Osteoblast (primary cell): ENCODE measurements around the gene TYRO3. TPM values are rescaled to one million over a fixed set of nuclear protein-coding genes. Genes with fewer than 3 reads are reported as not detected.
A peak's percentile ranks its signal among the peaks of the same experiment; 100 is the strongest.

Experiments
- DNase-seq: peaks from one replicate; pipeline ENCODE4 v3.0.0; 2011; ENCODE audit warnings: low spot score, mixed read lengths; ENCODE audit not compliant: insufficient read length; ENCODE audit errors: missing footprints
- H2AFZ ChIP-seq: 2 replicates; pipeline ENCODE4 v1.6.0; 2011; ENCODE audit warnings: mild to moderate bottlenecking, low read length
- H3K27ac ChIP-seq: 2 replicates; pipeline ENCODE4 v1.5.1; 2011; ENCODE audit warnings: mild to moderate bottlenecking, low read depth, low read length, moderate library complexity
- H3K27me3 ChIP-seq: 2 replicates; pipeline ENCODE4 v1.6.0; 2012; ENCODE audit warnings: mild to moderate bottlenecking, control low read depth, inconsistent platforms, low read length, moderate library complexity; ENCODE audit not compliant: insufficient read depth
- H3K36me3 ChIP-seq: 2 replicates; pipeline ENCODE4 v1.5.1; 2011; ENCODE audit warnings: mild to moderate bottlenecking, low read length, control low read depth, moderate library complexity; ENCODE audit not compliant: insufficient read depth
- H3K4me1 ChIP-seq: 2 replicates; pipeline ENCODE4 v1.5.1; 2011; ENCODE audit warnings: mild to moderate bottlenecking, low read length, control low read depth, moderate library complexity; ENCODE audit not compliant: insufficient read depth
- H3K4me2 ChIP-seq: 2 replicates; pipeline ENCODE4 v1.6.0; 2011; ENCODE audit warnings: mild to moderate bottlenecking, low read length; ENCODE audit not compliant: insufficient read depth
- H3K4me3 ChIP-seq: fragments of 200-600 bp; sonication (generic); 3 replicates; pipeline ENCODE4 v1.5.1; 2012; ENCODE audit warnings: mild to moderate bottlenecking, low read length, inconsistent platforms; ENCODE audit not compliant: insufficient read depth
- H3K79me2 ChIP-seq: 2 replicates; pipeline ENCODE4 v1.6.0; 2012; ENCODE audit warnings: mild to moderate bottlenecking, low read length, control low read depth, inconsistent platforms; ENCODE audit not compliant: insufficient read depth
- H3K9me3 ChIP-seq: 2 replicates; pipeline ENCODE4 v1.5.1; 2011; ENCODE audit warnings: low read depth, low read length, control low read depth
- H4K20me1 ChIP-seq: 2 replicates; pipeline ENCODE4 v1.6.0; 2012; ENCODE audit warnings: mild to moderate bottlenecking, low read length, control low read depth; ENCODE audit not compliant: insufficient read depth
- total RNA-seq: library from RNA; depleted of rRNA; stranded (reverse); fragments of >200 nt; gene quantifications from 2 replicates; pipeline ENCODE4 v1.2.3, GENCODE V29; 2012
- TF ChIP-seq, protein P1 (sequence below): IDR thresholded peaks from 2 replicates; pipeline ENCODE4 v1.5.1; 2011; ENCODE audit warnings: mild to moderate bottlenecking, low read depth, low read length, moderate library complexity; ENCODE audit errors: extremely low read depth

The TYRO3 gene
- total RNA-seq, 1 donor, result 6.2 TPM

DNA sequence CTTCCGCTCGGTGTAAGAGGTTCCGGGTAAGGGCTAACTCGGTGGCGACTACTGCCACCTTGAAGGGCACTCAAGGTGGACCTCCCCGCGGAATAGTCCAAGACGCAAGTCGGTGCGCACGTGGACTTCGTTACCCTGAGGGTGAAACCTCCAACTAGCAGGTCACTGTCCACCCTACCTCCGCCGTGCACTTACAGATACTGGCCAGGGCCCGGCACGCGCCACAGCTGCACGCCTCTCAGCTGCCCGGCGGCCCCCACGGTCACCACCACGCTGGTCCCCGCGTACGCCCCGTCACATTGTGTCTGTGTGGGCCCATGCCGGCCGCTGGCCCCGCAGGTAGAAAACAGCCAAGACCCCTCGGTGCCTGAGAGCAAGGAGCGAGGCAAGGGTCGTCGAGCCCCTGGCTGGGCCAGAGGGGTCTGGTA lies 46.5 kb upstream of the TYRO3 start:
- no peak overlapping the region for H3K4me3 ChIP-seq
- H3K36me3 ChIP-seq, result no peaks in the 10 kb centered on the region
- H3K4me1 ChIP-seq, result peaks cover 8% of the 10 kb centered on the region
- no peak overlapping the region for H3K27ac ChIP-seq
- H3K79me2 ChIP-seq, result no peaks in the 10 kb centered on the region
- H4K20me1 ChIP-seq, result no peaks in the 10 kb centered on the region
- H3K9me3 ChIP-seq, result no peaks in the 10 kb centered on the region
- peak overlapping the region; percentile 60 for H3K4me2 ChIP-seq
- DNase-seq, result peak; percentile 73
- TF ChIP-seq, protein P1, sequence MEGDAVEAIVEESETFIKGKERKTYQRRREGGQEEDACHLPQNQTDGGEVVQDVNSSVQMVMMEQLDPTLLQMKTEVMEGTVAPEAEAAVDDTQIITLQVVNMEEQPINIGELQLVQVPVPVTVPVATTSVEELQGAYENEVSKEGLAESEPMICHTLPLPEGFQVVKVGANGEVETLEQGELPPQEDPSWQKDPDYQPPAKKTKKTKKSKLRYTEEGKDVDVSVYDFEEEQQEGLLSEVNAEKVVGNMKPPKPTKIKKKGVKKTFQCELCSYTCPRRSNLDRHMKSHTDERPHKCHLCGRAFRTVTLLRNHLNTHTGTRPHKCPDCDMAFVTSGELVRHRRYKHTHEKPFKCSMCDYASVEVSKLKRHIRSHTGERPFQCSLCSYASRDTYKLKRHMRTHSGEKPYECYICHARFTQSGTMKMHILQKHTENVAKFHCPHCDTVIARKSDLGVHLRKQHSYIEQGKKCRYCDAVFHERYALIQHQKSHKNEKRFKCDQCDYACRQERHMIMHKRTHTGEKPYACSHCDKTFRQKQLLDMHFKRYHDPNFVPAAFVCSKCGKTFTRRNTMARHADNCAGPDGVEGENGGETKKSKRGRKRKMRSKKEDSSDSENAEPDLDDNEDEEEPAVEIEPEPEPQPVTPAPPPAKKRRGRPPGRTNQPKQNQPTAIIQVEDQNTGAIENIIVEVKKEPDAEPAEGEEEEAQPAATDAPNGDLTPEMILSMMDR, result no peak
- H2AFZ ChIP-seq, result no peak overlapping the region
- peaks cover 41% of the 10 kb centered on the region for H3K27me3 ChIP-seq

DNA sequence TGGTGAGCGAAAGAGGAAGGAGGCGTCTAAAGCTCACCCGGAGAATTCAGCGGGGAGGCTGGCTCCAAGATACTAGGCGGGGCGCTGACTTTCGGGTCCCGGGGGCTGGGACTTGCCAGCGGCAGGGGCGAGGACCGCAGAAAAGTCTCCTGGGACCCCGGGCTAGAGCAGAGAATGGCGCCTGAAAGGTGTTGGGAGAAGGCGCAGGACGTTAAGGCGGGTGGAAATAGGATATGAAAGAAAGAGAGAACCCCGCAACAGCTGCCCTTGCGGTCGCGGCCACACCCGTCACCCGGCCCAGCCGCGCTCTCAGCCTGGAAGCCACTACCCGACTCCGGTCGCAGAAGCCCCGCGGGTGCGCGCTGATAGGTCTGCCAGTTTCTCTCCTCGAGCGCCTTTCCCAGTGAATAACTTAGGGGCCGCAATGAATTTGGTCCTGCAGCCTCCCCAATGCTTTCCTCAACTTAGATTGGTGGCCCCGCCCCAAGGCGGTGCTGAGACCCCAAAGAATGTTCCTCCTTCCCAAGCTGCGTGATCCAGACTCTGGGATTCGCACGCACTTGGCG lies 46.0 kb upstream of the TYRO3 start:
- H3K4me2 ChIP-seq, result peak overlapping the region; percentile 60
- TF ChIP-seq, protein P1, result no peak
- H3K9me3 ChIP-seq, result no peaks in the 10 kb centered on the region
- no peak overlapping the region for H3K27ac ChIP-seq
- peak overlapping the region; percentile 39 for H3K4me3 ChIP-seq
- no peaks in the 10 kb centered on the region for H3K79me2 ChIP-seq
- peaks cover 8% of the 10 kb centered on the region for H3K4me1 ChIP-seq
- peaks cover 36% of the 10 kb centered on the region for H3K27me3 ChIP-seq
- no peaks in the 10 kb centered on the region for H4K20me1 ChIP-seq
- peaks cover 3% of the 10 kb centered on the region for H3K36me3 ChIP-seq
- DNase-seq, result peak; percentile 91
- no peak overlapping the region for H2AFZ ChIP-seq

DNA sequence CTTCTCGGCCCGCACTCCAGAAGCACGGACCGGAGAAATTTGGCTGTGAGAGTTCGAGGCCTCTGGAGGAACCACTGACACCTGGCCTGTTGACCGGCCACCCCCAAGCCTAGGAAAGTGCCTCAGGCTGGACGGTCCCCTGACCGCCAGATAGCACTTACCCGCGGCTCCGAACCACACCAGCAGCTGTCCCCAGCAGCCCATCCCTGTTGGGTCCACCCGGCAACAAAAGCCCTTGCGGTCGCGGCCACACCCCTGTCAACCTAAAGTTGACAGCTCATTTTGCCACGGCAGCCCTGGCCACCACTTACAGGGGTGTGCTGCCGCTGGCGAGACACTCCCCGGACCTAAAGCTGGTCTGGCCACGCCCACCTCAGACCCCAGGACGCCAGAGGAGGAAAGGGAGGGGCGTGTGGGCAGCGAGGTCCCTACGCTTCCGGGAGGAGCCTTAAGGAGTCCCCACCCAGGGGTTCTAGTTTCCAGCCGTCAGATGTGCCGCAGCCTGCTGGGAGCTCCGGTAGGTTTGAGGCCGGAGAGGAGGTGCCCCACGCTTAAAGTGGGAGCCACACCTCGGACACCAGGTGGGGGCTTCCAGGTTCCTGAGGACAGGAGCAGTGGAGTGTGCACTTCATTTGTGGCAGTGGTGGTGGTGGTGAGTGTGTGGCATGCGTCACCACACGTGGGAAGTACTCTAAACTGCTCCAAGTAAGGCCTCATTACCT lies 45.3 kb upstream of the TYRO3 start, which contains the start of gene LTK:
Gene LTK, minus strand, starts transcription at position 322 of the 722 bp plus-strand sequence. Its CDS starts 118 bp downstream, at position 204.
- Histone ChIP-seq H3K27ac (no peak within 1 kb of the TSS), H3K36me3 (peaks cover 3% of the 10 kb centered on the region), H3K4me1 (peaks cover 8% of the 10 kb centered on the region), H3K4me2 (peak within 1 kb of the TSS; percentile 60), H3K27me3 (peaks cover 36% of the 10 kb centered on the region), H4K20me1 (no peaks in the 10 kb centered on the region), H3K79me2 (no peaks in the 10 kb centered on the region), H2AFZ (no peak within 1 kb of the TSS), H3K9me3 (no peaks in the 10 kb centered on the region), H3K4me3 (peak within 1 kb of the TSS; percentile 39)
- DNase-seq, result peak; percentile 81
- TF ChIP-seq, protein P1, result no peak

DNA sequence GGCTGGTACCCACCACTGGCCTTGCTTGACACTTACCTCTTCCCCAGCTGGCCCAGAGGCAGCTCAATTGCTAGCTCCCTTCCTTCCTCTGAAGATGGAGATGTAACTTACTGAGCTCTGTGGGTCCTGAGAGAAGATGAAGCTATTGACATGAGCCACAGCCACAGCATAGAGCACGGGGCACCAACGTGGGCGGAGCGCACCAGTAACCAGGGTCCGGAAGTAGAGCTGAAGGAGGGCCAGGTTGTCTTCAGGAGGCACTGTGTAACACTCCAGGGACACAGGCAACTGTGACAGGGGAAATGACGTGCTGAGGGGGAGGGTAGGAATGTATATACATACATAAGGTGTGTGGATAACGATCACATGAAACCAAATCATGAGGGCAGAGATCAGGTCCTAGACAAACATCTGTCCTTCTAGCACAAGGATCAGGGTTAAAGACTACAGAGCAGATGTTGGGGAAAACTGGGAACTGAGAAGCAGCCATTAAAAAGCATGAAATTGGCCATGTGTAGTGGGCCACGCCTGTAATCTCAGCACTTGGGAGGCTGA lies 41.0 kb upstream of the TYRO3 start:
- Histone ChIP-seq H3K27ac (no peak overlapping the region), H3K4me2 (no peak overlapping the region), H3K36me3 (peaks cover 12% of the 10 kb centered on the region), H3K9me3 (no peaks in the 10 kb centered on the region), H4K20me1 (no peaks in the 10 kb centered on the region), H3K4me3 (no peak overlapping the region), H3K27me3 (peaks cover 12% of the 10 kb centered on the region), H3K4me1 (peaks cover 5% of the 10 kb centered on the region), H2AFZ (no peak overlapping the region), H3K79me2 (no peaks in the 10 kb centered on the region)
- TF ChIP-seq, protein P1, result no peak
- peak; percentile 13 for DNase-seq
